ENCODE measurements around the gene XPC. TPM values are rescaled to one million over a fixed set of nuclear protein-coding genes. Genes with fewer than 3 reads are reported as not detected.

Gene XPC
- total RNA-seq, 2 experiments from 2014 or later: 22.7 to 38.6 TPM

DNA sequence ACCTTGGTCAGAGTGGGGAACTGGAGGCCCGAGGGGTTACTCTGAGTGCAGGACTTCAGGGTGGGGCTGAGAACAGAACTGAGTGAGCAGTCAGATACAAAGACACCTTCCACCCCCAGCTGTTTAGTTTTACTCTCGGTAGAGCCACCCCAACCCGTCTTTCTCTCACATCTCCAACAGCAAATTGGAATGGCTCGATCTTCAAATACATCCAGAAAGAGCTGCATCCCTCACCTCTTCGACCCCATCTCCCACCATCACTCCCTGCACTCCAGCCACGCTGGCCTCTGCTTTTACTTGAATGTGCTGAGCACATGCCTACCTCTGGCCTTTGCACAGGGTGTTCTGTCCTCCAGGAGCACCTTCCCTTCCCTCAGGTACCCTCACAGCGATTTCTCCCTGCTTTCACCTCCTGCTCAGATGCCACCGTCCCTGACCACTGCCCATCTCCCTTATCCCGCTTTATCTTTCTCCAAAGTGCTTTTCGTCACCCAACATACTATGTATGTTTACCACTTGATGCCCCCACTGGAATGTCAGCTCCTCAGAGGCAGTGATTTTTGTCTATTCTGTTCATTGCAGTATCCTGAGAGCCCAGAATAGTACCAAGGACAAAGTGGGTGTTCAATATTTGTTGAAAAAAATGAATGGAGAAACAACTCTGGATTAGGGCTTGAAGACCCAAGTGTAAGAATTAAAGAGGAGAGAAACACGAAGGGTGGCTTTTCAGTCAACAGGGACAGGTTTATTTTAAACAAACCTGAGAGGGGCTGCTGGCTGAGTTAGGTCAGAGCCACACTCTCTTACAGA lies 58.1 kb downstream of the XPC start:
- no peak overlapping the region for H3K4me2 ChIP-seq (ENCODE audit: low read length)
- POLR2A ChIA-PET: interaction anchor here (1.4 kb wide), 1 partner anchor 27 kb away, joined by 4 read pairs; no protein-coding TSS in a partner anchor
- intact Hi-C loops (cut with micrococcal nuclease; ENCODE audit: unreplicated experiment): loop anchor here (5.0 to 10.0 kb wide), 3 partner anchors 223 to 827 kb away; partner anchors contain the start of gene NR2C2
- H2AFZ ChIP-seq (ENCODE audit: low read length): no peak overlapping the region
- no TSS peak for BruUV-seq (replicated peaks)
- TF ChIP-seq, protein P1, sequence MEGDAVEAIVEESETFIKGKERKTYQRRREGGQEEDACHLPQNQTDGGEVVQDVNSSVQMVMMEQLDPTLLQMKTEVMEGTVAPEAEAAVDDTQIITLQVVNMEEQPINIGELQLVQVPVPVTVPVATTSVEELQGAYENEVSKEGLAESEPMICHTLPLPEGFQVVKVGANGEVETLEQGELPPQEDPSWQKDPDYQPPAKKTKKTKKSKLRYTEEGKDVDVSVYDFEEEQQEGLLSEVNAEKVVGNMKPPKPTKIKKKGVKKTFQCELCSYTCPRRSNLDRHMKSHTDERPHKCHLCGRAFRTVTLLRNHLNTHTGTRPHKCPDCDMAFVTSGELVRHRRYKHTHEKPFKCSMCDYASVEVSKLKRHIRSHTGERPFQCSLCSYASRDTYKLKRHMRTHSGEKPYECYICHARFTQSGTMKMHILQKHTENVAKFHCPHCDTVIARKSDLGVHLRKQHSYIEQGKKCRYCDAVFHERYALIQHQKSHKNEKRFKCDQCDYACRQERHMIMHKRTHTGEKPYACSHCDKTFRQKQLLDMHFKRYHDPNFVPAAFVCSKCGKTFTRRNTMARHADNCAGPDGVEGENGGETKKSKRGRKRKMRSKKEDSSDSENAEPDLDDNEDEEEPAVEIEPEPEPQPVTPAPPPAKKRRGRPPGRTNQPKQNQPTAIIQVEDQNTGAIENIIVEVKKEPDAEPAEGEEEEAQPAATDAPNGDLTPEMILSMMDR (conservative IDR thresholded peaks at IDR 0.05; ENCODE audit: low read length): no peak
- TF ChIP-seq EZH2phosphoT487 (IDR thresholded peaks at IDR 0.05; ENCODE audit: borderline replicate concordance, low read depth, low read length): no peak
- no peak for DNase-seq (ENCODE audit: low spot score)
- H3K79me2 ChIP-seq (ENCODE audit: insufficient read depth, low read depth, low read length): peaks cover 36% of the 10 kb centered on the region
- H3K4me1 ChIP-seq (ENCODE audit: insufficient read depth, low read length, poor library complexity, severe bottlenecking): peaks cover 18% of the 10 kb centered on the region
- no peaks in the 10 kb centered on the region for H4K20me1 ChIP-seq (ENCODE audit: insufficient read depth, low read length)
- no peak overlapping the region for H3K27ac ChIP-seq (ENCODE audit: low read depth, low read length, poor library complexity, severe bottlenecking)
- H3K9me2 ChIP-seq (ENCODE audit: insufficient read depth, low read length): no peaks in the 10 kb centered on the region
- no peak overlapping the region for H3K4me3 ChIP-seq (ENCODE audit: low read depth, low read length, poor library complexity, severe bottlenecking)
- H3K36me3 ChIP-seq (ENCODE audit: insufficient read depth, low read length): peaks cover 70% of the 10 kb centered on the region
- H3K9me3 ChIP-seq (ENCODE audit: low read length): no peaks in the 10 kb centered on the region
- CTCF ChIA-PET (ENCODE audit: unreplicated experiment): no interaction called here

DNA sequence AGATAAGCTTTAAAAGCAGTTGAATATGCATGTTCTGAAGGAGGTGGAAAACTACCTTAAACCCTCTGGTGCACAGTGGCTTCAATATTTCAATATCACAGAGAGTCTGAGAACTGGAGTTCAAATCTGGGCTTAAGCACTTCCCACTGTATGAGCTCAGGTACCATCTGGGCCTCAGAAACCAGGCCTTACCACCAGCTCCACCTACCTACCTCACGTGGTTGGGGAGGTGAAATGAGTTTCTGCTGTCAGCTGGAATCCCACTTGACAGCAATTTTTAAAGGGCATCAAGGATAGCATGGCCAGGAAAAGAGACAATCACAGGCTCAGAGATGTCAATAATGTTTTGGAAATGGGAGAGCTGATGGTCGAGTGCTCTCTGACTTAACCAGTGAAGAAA lies 58.8 kb downstream of the XPC start:
- peaks cover 77% of the 10 kb centered on the region for H3K36me3 ChIP-seq (ENCODE audit: insufficient read depth, low read length)
- no TSS peak for BruUV-seq (replicated peaks)
- intact Hi-C loops (cut with micrococcal nuclease; ENCODE audit: unreplicated experiment): loop anchor here (5.0 to 10.0 kb wide), 3 partner anchors 222 to 828 kb away; partner anchors contain the start of gene NR2C2

More for the DNA sequence above, 58.8 kb downstream of the XPC start:
- H3K4me2 ChIP-seq (ENCODE audit: low read length): no peak overlapping the region
- no peak for TF ChIP-seq EZH2phosphoT487 (IDR thresholded peaks at IDR 0.05; ENCODE audit: borderline replicate concordance, low read depth, low read length)
- TF ChIP-seq, protein P1 (conservative IDR thresholded peaks at IDR 0.05; ENCODE audit: low read length): no peak
- H3K4me1 ChIP-seq (ENCODE audit: insufficient read depth, low read length, poor library complexity, severe bottlenecking): peaks cover 18% of the 10 kb centered on the region
- ChIA-PET CTCF (ENCODE audit: unreplicated experiment) (no interaction called here), POLR2A (no interaction called here)
- H4K20me1 ChIP-seq (ENCODE audit: insufficient read depth, low read length): no peaks in the 10 kb centered on the region
- no peak for DNase-seq (ENCODE audit: low spot score)
- peaks cover 32% of the 10 kb centered on the region for H3K79me2 ChIP-seq (ENCODE audit: insufficient read depth, low read depth, low read length)
- no peak overlapping the region for H2AFZ ChIP-seq (ENCODE audit: low read length)
- H3K9me2 ChIP-seq (ENCODE audit: insufficient read depth, low read length): no peaks in the 10 kb centered on the region
- no peak overlapping the region for H3K4me3 ChIP-seq (ENCODE audit: low read depth, low read length, poor library complexity, severe bottlenecking)
- H3K9me3 ChIP-seq (ENCODE audit: low read length): no peaks in the 10 kb centered on the region
- H3K27ac ChIP-seq (ENCODE audit: low read depth, low read length, poor library complexity, severe bottlenecking): no peak overlapping the region

Data from OCI-LY7 (cell line).